Natural killer cell (primary cell): ENCODE results near the gene UNC119B. TPM values are rescaled to one million over a fixed set of nuclear protein-coding genes. Genes with fewer than 3 reads are reported as not detected.

ENCODE experiments used
- ATAC-seq, 3 donors: fragments of 150-1000 bp in 2 of 3; fragments of 200-7000 bp in 1 of 3; cut with Tn5 transposase; 1 replicate in 1 of 3; 2 replicates in 2 of 3; pipeline ENCODE4 v1.10.0; 2021; ENCODE audit warnings: mild to moderate bottlenecking in 2 of 3, moderate library complexity in 2 of 3
- DNase-seq, 2 donors: peaks; one replicate each; pipeline versions ENCODE4 v3.0.0 to v3.0.0-alpha.2; 2013 to 2021; ENCODE audit warnings: mixed read lengths in 1 of 2
- H3K27ac ChIP-seq: one replicate; pipeline ENCODE4 v1.5.1; 2013; ENCODE audit warnings: mild to moderate bottlenecking, low read length
- H3K27me3 ChIP-seq: one replicate; pipeline ENCODE4 v1.6.1; 2013; ENCODE audit warnings: low read length; ENCODE audit not compliant: control insufficient read depth, insufficient read depth
- H3K36me3 ChIP-seq: one replicate; pipeline ENCODE4 v1.6.1; 2013; ENCODE audit warnings: low read length; ENCODE audit not compliant: control insufficient read depth, insufficient read depth
- H3K4me1 ChIP-seq: one replicate; pipeline ENCODE4 v1.6.1; 2013; ENCODE audit warnings: low read length; ENCODE audit not compliant: control insufficient read depth, insufficient read depth
- H3K4me3 ChIP-seq: one replicate; pipeline ENCODE4 v1.5.1; 2013; ENCODE audit warnings: low read length
- H3K9me3 ChIP-seq: one replicate; pipeline ENCODE4 v1.6.1; 2013; ENCODE audit warnings: low read length; ENCODE audit not compliant: control insufficient read depth, insufficient read depth
- H3K27ac Mint-ChIP-seq, 2 donors: one replicate each; pipeline ENCODE4 v1.8.0; 2022; ENCODE audit warnings: mild to moderate bottlenecking in 2 of 2, mixed read lengths in 2 of 2, moderate library complexity in 1 of 2
- H3K27me3 Mint-ChIP-seq, 2 donors: one replicate each; pipeline ENCODE4 v1.8.0; 2022; ENCODE audit warnings: low read depth in 2 of 2, mixed read lengths in 2 of 2
- H3K36me3 Mint-ChIP-seq: one replicate; pipeline ENCODE4 v1.8.0; 2022; ENCODE audit warnings: mixed read lengths
- H3K4me1 Mint-ChIP-seq, 2 donors: one replicate each; pipeline ENCODE4 v1.8.0; 2022; ENCODE audit warnings: mixed read lengths in 2 of 2
- H3K4me3 Mint-ChIP-seq: one replicate; pipeline ENCODE4 v1.8.0; 2022; ENCODE audit warnings: mild to moderate bottlenecking, moderate library complexity, mixed read lengths
- H3K9me3 Mint-ChIP-seq, 2 donors: one replicate each; pipeline ENCODE4 v1.8.0; 2022; ENCODE audit warnings: mixed read lengths in 2 of 2
- CTCF ChIP-seq: fragments of 200-600 bp; IDR thresholded peaks from one replicate; pipeline ENCODE4 v1.8.0; 2022; ENCODE audit warnings: antibody characterized with exemption
- WGBS: methylation state at CpG from one replicate; pipeline ENCODE4 v1.1.7; 2013; ENCODE audit warnings: missing lambda C conversion rate; ENCODE audit not compliant: insufficient coverage; 5-methylcytosine and 5-hydroxymethylcytosine counted together
- intact Hi-C: fragments of 100-400 bp; cut with micrococcal nuclease; formaldehyde crosslinking; loops from one replicate; pipeline ENCODE4 v1.14.2; 2022
- total RNA-seq, 4 donors: library from RNA; stranded (reverse); fragments of 120-200 nt in 1 of 4; gene quantifications; one replicate each; pipeline versions ENCODE4 v1.2.3 to v1.2.4, GENCODE V29; 2013 to 2022

Gene UNC119B
- total RNA-seq, 3 donors from 2014 or later (not counting 1 experiment from before 2014, with no cell fraction given), result 10.7 to 11.6 (median 11.6) TPM

GRCh38 chr12:120736404-120737331 lies 26.4 kb downstream of the UNC119B start:
- H3K27ac ChIP-seq, result no peak overlapping the region
- no peak overlapping the region for H3K4me3 ChIP-seq
- Mint-ChIP-seq H3K36me3 (no peaks in the 10 kb centered on the region), H3K27me3 (no peaks in the 10 kb centered on the region), H3K4me3 (no peak overlapping the region), H3K9me3 (no peaks in the 10 kb centered on the region), H3K27ac (no peak overlapping the region), H3K4me1 (peaks cover 0 to 4% of the 10 kb centered on the region in 2 donors)
- WGBS, result 95% methylated on average over 38 of the region's 38 CpGs
- H3K27me3 ChIP-seq, result no peaks in the 10 kb centered on the region
- intact Hi-C loops, result no loop called here
- H3K36me3 ChIP-seq, result peaks cover 3% of the 10 kb centered on the region
- DNase-seq, result no peak
- H3K9me3 ChIP-seq, result no peaks in the 10 kb centered on the region
- no peak for ATAC-seq
- H3K4me1 ChIP-seq, result no peaks in the 10 kb centered on the region
- no peak for TF ChIP-seq CTCF

- DNase-seq (no peak), ATAC-seq (no peak)
- Histone ChIP-seq H3K36me3 (peaks cover 3% of the 10 kb centered on the region), H3K4me3 (no peak overlapping the region), H3K27me3 (no peaks in the 10 kb centered on the region), H3K9me3 (no peaks in the 10 kb centered on the region), H3K27ac (no peak overlapping the region), H3K4me1 (no peaks in the 10 kb centered on the region)
- H3K27me3 Mint-ChIP-seq, result no peaks in the 10 kb centered on the region
- H3K27ac Mint-ChIP-seq, result no peak overlapping the region
- peaks cover 0 to 4% of the 10 kb centered on the region in 2 donors for H3K4me1 Mint-ChIP-seq
- intact Hi-C loops, result no loop called here
- no peaks in the 10 kb centered on the region for H3K9me3 Mint-ChIP-seq
- WGBS, result 94% methylated on average over 25 of the region's 25 CpGs
- TF ChIP-seq CTCF, result no peak
- H3K36me3 Mint-ChIP-seq, result no peaks in the 10 kb centered on the region
- no peak overlapping the region for H3K4me3 Mint-ChIP-seq
Observed at GRCh38 chr12:120737557-120738251, 27.4 kb downstream of the UNC119B start.

- no peak for TF ChIP-seq CTCF
- Mint-ChIP-seq H3K9me3 (no peaks in the 10 kb centered on the region), H3K27ac (no peak overlapping the region), H3K27me3 (no peaks in the 10 kb centered on the region), H3K4me3 (no peak overlapping the region), H3K4me1 (peaks cover 0 to 4% of the 10 kb centered on the region in 2 donors), H3K36me3 (no peaks in the 10 kb centered on the region)
- Histone ChIP-seq H3K27me3 (no peaks in the 10 kb centered on the region), H3K27ac (no peak overlapping the region), H3K9me3 (no peaks in the 10 kb centered on the region), H3K36me3 (peaks cover 3% of the 10 kb centered on the region), H3K4me3 (no peak overlapping the region), H3K4me1 (no peaks in the 10 kb centered on the region)
- ATAC-seq (no peak), DNase-seq (no peak)
- intact Hi-C loops, result no loop called here
- WGBS, result 93% methylated on average over 31 of the region's 31 CpGs
Observed at GRCh38 chr12:120738252-120739030, 28.2 kb downstream of the UNC119B start.
